DND-41 (cell line): ENCODE measurements around the gene EID3.

ENCODE experiments used
- CTCF ChIP-seq: IDR thresholded peaks from 2 replicates; pipeline ENCODE4 v1.5.1; 2012; ENCODE audit warnings: borderline replicate concordance, low read length, moderate library complexity, mild to moderate bottlenecking; ENCODE audit not compliant: poor library complexity, severe bottlenecking; ENCODE audit errors: extremely low read depth
- EZH2 ChIP-seq: IDR thresholded peaks from 3 replicates; pipeline ENCODE4 v1.6.1; 2012; ENCODE audit warnings: borderline replicate concordance, low read depth, mild to moderate bottlenecking, moderate library complexity, low read length, inconsistent platforms; ENCODE audit not compliant: severe bottlenecking

- TF ChIP-seq CTCF, result no peak
- TF ChIP-seq EZH2, result no peak
Measured at GRCh38 chr12:104306943-104307654, 3.6 kb downstream of the EID3 start.
